Stimulated activated CD4-positive, alpha-beta T cell treated with anti-CD3 and anti-CD28 coated beads, Interleukin-1b, Interleukin-23, amount 100 ng/mL, for 48 hours (primary cell): ENCODE measurements around the gene CAPN15.
"Not testable (repeated sequence)": the region's sequence is repeated elsewhere in the genome, so short reads cannot be mapped to it uniquely, and the experiment has no call there.

ENCODE experiments used
- DNase-seq: peaks from one replicate; pipeline ENCODE4 v3.0.0-alpha.2; 2020

Gene CAPN15

DNA sequence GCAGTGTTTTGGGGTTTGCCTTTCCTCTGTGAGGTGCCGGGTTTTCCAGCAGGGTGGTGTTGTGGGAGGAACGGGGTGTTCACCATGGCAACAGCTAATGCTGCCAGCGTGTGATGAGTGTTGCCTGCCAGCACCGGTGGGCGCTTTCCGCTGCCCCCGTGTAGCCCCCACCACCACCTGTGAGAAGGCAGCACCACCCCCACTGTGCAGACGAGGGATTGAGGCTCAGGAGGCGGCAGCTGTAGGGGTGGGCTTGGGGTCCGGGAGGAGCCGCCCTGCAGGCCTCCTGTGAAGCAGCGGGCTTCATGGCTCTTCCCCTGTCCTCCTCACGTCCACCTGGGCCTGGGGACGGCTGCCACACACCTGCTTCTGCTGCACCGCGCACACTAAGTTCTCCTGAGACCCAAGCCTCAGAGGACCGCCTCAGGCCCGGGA, 67.6 kb downstream of the CAPN15 start:
- DNase-seq = no peak

DNA sequence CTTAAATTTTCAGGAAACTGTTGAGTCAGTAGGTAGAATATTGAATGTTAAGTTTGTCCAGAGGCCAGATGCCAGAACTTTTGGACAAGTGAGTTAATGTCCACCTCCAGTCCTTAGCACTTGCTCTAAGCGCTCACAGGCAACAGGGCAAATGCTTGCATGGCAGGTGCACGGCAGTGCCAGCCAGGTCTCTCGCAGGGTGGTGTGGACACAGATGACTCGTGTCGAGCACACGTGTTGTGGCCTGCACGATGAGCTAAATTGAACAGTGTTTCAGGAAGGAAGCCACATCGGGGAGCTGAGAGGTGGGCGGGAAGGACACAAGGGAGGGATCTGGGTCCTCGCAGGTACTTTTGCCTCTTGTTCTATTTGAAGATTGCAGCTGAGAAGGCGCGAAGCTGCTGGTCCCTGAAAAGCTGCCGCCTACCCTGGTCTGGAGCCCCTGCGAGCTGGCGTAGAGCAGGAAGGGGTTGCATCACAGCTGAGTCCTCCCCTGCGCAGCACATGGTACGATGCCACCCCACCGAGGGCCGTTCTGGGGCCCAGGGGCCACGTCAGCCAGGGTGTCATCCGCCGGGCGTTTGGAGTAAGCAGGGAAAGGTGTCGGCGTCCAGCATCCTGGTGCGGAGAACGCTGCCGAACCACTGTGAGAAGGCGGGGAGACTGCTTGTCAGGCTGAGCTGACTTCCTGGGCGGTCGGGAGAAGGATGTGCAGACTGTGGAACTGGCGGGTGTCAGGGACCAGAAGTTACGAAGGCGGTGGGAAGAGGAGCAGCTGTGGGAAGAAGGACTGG, 68.6 kb downstream of the CAPN15 start:
- DNase-seq = no peak

DNA sequence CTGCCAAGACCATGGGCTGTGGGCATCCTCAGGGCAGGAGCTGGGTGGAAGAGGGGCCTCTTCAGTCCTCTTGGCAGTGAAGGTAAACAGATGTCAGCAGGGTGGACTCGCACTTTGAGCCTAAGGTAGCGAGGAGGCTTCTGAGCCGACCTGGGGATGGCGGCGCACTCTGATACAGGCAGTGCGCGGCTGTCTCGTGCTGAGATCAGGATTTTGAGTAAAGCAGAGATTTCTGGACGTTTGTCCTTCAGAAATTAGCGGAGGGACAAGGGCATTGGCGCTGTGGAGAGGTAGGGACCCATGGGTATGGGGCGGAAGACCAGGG, 69.2 kb downstream of the CAPN15 start:
- no peak for DNase-seq

DNA sequence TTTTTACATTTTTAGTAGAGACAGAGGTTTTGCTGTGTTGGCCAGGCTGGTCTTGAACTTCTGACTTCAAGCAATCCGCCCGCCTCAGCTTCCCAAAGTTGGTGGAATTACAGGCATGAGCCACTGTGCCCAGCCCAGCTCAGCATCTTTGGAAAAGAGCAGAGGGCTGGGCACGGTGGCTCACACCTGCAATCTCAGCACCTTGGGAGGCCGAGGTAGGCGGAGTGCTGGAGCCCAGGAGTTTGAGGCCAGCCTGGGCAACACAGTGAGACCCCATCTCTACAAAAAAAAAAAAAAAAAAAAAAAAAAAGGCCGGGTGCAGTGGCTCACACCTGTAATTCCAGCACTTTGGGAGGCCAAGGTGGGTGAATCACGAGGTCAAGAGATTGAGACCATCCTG, 70.1 kb downstream of the CAPN15 start:
- not testable (repeated sequence) for DNase-seq

DNA sequence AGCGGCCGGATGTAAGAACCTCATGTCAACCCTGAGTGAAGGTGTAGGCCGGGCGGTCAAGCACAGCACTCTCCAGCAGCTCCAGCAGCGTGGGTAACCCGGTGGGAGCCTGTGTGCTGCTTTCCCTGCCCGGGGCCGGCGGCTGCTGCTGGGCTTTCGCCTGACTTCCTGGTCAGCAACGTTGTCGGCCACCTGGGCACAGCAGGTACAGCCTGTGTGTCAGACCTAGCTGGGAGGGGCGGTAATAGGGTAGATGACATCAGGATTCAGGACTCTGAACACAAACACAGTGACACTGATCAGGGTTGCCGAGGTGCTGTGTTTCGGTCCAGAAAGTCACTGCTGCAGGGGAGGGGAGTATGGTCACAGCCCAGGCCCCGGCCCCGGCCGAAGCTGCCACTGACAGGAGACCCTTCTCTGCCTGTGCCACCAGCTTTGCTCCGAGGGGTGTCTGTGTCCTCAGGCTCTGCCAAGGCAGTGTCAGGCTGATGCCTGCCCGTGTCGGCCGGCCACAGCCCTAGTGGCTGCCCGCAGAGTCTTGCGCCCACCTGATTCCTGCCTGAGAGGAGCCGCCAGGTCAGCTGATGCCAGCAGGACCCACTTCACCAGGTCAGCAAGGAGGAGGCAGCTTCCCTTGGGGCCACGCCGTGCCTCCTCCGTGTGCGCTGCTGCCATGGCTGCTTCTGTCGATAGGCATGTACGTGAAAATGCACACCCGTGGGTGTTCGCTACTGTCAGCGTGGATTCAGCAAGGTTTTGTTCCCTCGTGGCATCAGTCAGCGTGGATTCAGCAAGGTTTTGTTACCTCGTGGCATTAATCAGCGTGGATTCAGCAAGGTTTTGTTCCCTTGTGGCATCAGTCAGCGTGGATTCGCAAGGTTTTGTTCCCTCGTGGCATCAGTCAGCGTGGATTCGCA, 71.6 kb downstream of the CAPN15 start:
- no peak for DNase-seq

- DNase-seq = no peak
These were observed 73.3 kb downstream of the CAPN15 start for GRCh38 chr16:600781-601180.

- no peak for DNase-seq
These were observed 76.4 kb downstream of the CAPN15 start for GRCh38 chr16:603933-604332.
